ENCODE results near the gene ABRAXAS1. TPM values are rescaled to one million over a fixed set of nuclear protein-coding genes. Genes with fewer than 3 reads are reported as not detected.

The ABRAXAS1 gene
- total RNA-seq, 1 experiment from 2014 or later, result 24.7 TPM

DNA sequence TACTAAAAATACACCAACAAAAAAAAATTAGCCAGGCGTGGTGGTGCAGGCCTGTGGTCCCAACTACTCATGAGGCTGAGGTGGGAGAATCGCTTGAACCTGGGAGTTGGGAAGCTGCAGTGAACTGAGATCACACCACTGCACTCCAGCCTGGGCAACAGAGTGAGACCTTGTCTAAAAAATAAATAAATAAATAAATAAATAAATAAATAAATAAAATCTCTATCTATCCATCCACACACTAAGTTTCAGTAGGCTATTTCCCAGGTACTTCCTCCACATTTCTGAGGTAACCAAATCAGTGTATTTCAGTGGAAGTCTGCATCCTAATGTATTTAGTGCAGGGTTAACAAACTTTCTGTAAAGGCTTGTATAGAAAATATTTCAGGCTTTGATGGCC lies 10.9 kb downstream of the ABRAXAS1 start:
- Histone ChIP-seq H4K8ac (replicated peaks; ENCODE audit: insufficient read length, low read depth, low read length) (no peak overlapping the region), H3K9me3 (ENCODE audit: control insufficient read depth, low read depth, low read length) (no peaks in the 10 kb centered on the region), H3K18ac (ENCODE audit: insufficient read length, low read depth, low read length) (no peak overlapping the region), H3K56ac (ENCODE audit: insufficient read length, low read depth, low read length) (no peak overlapping the region), H3K4ac (ENCODE audit: low read depth, low read length) (no peak overlapping the region), H3K14ac (ENCODE audit: insufficient read depth, low read length) (no peak overlapping the region), H2BK12ac (ENCODE audit: insufficient read length, low read depth, low read length) (no peak overlapping the region), H2AK5ac (ENCODE audit: insufficient read length, low read length) (no peak overlapping the region), H3K79me2 (ENCODE audit: insufficient read depth, low read length) (no peaks in the 10 kb centered on the region; the same call in 1 of the 2 replicates), H2AFZ (ENCODE audit: low read length) (no peak overlapping the region), H3K9ac (ENCODE audit: extremely low read depth, insufficient read length, low read length) (no peak overlapping the region), H2BK15ac (ENCODE audit: low read depth, low read length) (no peak overlapping the region), H3K27me3 (ENCODE audit: insufficient read depth, low read length) (no peaks in the 10 kb centered on the region), H3K23me2 (ENCODE audit: insufficient read length, low read depth, low read length, poor library complexity, severe bottlenecking) (no peaks in the 10 kb centered on the region), H4K5ac (ENCODE audit: insufficient read length, low read depth, low read length) (no peak overlapping the region), H4K91ac (ENCODE audit: insufficient read length, low read depth, low read length) (no peak overlapping the region), H2BK5ac (ENCODE audit: insufficient read length, low read length) (no peak overlapping the region), H3K27ac (ENCODE audit: insufficient read length, low read depth, low read length) (no peak overlapping the region), H2BK20ac (ENCODE audit: low read depth, low read length, poor library complexity, severe bottlenecking) (no peak overlapping the region), H3K79me1 (ENCODE audit: insufficient read depth, low read depth, low read length, poor library complexity, severe bottlenecking) (no peaks in the 10 kb centered on the region), H3K4me2 (ENCODE audit: insufficient read depth, insufficient read length, low read length) (no peak overlapping the region), H2BK120ac (ENCODE audit: low read depth, low read length, poor library complexity, severe bottlenecking) (no peak overlapping the region), H3T11ph (ENCODE audit: low read length) (no peak overlapping the region), H3K23ac (ENCODE audit: insufficient read length, low read depth, low read length) (no peak overlapping the region), H4K20me1 (ENCODE audit: control insufficient read depth, insufficient read depth, insufficient read length) (no peaks in the 10 kb centered on the region), H3K4me1 (ENCODE audit: insufficient read depth, low read length) (no peaks in the 10 kb centered on the region)
- no CpG with 5 or more reads among the region's 2 CpGs for WGBS (ENCODE audit: extremely low coverage, insufficient read length, low lambda C conversion rate)
- H3K27me3 Mint-ChIP-seq (ENCODE audit: low read depth), result no peaks in the 10 kb centered on the region
- no peaks in the 10 kb centered on the region for H3K9me3 Mint-ChIP-seq
- TF ChIP-seq, protein P1, sequence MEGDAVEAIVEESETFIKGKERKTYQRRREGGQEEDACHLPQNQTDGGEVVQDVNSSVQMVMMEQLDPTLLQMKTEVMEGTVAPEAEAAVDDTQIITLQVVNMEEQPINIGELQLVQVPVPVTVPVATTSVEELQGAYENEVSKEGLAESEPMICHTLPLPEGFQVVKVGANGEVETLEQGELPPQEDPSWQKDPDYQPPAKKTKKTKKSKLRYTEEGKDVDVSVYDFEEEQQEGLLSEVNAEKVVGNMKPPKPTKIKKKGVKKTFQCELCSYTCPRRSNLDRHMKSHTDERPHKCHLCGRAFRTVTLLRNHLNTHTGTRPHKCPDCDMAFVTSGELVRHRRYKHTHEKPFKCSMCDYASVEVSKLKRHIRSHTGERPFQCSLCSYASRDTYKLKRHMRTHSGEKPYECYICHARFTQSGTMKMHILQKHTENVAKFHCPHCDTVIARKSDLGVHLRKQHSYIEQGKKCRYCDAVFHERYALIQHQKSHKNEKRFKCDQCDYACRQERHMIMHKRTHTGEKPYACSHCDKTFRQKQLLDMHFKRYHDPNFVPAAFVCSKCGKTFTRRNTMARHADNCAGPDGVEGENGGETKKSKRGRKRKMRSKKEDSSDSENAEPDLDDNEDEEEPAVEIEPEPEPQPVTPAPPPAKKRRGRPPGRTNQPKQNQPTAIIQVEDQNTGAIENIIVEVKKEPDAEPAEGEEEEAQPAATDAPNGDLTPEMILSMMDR (conservative IDR thresholded peaks at IDR 0.05), result no peak
- H3K4me1 Mint-ChIP-seq, result no peaks in the 10 kb centered on the region
- DNase-seq, result no peak
- peaks cover 0 to 17% (median 9%) of the 10 kb centered on the region in 3 experiments; a peak in 6 of 7 replicates for H3K36me3 Mint-ChIP-seq (ENCODE audit: insufficient read depth in 1 of 3, low read depth in 3 of 3)
- no peak overlapping the region for H3K4me3 Mint-ChIP-seq
- H3K27ac Mint-ChIP-seq, result no peak overlapping the region
